ENCODE results near the gene SYCP2.

GRCh38 chr20:59911041-59911440 lies 22.4 kb downstream of the SYCP2 start:
- TF ChIP-seq CTCF (IDR thresholded peaks at IDR 0.05), result no peak
- no peak for TF ChIP-seq POLR2AphosphoS5 (IDR thresholded peaks at IDR 0.05)
